COLO668 (cell line): ENCODE results near the gene TRIM71.
A peak's percentile ranks its signal among the peaks of the same experiment; 100 is the strongest.
"Not testable (repeated sequence)": the region's sequence is repeated elsewhere in the genome, so short reads cannot be mapped to it uniquely, and the experiment has no call there.

ENCODE experiments used
- DNase-seq: peaks from one replicate; lab custom pipeline; 2025; ENCODE audit not compliant: unreplicated experiment; lab: John Stamatoyannopoulos, UW

Gene TRIM71

DNA sequence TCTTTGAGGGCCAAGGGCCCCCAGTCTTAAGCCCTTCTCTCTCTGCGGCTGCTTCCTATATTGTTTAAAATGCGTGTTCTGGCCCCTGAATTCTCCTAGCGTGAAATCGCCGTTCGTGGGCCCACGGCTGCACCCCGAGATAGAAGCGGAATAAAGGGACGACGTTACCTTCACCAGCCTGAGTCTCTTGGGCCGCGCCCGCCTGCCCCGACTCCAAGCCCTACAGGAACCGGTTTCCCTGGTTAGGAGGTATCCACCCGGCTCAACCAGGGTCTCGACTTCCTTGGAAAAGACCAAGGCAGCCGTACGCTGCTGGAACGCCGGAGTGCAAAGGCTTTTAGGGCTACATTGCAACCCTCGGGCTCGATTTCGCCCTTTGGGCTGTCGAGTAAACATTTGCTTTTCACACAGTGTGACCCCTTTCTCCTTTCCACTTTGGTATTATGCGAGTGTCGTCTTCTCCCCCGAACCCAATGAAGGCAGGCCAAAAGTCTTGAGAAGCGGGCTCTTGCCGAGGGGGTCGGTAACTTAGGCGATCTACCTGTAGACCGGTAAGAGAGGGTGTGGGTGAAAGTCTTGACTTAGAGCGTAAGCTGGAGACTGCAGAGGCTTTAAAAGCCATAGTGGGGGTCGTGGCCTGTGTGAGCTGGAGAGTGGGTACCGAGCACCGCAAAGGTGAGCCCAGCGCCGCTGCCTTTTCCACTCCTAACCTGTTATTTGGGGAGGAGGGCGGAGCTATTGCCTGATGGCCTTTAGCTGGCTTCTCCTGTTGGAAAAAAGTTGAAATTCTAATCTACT is 2.0 kb downstream of the TRIM71 start:
- no peak for DNase-seq

DNA sequence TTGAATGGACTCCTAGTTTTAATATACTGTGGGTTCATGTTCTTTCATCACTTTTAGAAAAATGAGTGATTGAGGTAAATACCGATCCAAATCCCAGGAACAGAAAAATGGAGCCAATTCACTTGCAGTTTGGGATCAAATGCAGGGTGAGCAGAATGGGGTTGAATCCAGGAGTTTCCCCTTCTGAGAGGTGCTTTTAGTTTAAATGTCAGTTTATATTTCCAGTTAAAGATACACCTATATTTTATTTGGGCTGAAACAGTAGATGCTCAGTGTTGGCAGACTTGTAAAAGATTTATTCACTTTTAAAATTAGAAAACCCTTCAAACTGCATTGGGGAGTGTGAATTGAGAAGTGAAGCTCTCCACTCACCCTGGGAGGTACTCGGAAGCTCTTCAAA is 2.6 kb downstream of the TRIM71 start:
- DNase-seq, result no peak

DNA sequence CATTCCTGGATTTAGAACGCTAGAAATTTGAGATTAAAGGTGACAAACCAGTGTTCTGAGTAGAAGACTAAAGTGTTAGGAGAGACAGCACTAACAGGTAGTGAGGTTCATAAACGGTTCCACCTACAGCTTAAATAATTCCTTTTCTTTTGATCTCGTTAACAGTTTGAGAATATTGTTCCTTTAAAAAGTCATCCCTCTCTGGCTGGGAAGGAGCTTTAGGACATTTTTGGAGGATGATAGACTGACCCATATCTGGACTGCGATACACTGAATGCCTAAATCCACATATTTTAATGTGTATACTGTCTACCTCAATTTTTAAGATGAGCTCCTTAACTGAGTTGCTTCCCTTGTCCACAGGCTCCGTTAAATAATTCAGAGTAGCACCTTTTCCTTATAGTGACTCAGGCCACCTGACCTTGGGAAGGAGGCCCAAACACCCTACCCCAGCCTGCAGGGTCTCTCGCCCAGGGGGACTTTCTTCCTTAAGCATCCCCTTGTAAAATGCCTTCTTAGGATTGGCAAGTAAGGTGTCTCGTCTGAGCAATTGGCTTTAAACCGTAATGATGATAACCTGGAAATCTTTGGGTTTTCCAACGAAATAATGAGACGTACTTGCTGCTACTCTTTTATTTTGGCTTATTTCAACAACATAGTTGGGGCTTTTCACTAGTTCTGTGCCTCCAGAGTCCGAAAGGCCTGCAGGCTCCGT is 3.3 kb downstream of the TRIM71 start:
- DNase-seq, result no peak

DNA sequence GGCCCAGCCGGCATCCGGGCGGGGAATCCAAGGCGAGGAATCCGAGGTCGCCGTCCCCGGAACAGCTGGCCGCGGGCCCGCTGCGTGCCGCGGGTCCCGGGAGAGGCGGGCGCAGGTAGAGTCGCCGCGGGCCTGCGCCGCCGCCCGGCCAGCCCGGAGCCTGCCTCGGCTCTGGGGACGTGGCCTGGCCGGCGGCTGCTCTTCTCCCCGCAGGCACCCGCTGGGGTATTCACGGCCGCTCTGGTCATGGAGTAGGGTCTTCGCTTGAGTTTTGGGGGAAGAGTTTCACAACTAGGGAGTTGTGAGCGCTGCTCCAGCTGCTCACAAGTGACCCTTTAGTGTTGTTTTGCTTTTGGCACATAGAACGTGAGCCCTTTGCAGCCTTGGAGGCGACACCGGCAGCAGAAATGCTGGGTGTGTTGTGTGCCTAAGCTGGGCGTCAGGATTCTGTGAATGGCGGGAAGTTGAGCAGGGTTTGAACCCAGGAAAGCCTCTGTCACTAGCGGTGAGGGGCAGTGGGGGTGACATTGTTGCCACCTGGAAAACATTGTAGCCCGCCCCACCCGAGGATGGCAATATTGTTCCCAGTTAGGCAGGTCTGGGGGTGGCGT is 4.0 kb downstream of the TRIM71 start:
- peak; percentile 8 for DNase-seq

DNA sequence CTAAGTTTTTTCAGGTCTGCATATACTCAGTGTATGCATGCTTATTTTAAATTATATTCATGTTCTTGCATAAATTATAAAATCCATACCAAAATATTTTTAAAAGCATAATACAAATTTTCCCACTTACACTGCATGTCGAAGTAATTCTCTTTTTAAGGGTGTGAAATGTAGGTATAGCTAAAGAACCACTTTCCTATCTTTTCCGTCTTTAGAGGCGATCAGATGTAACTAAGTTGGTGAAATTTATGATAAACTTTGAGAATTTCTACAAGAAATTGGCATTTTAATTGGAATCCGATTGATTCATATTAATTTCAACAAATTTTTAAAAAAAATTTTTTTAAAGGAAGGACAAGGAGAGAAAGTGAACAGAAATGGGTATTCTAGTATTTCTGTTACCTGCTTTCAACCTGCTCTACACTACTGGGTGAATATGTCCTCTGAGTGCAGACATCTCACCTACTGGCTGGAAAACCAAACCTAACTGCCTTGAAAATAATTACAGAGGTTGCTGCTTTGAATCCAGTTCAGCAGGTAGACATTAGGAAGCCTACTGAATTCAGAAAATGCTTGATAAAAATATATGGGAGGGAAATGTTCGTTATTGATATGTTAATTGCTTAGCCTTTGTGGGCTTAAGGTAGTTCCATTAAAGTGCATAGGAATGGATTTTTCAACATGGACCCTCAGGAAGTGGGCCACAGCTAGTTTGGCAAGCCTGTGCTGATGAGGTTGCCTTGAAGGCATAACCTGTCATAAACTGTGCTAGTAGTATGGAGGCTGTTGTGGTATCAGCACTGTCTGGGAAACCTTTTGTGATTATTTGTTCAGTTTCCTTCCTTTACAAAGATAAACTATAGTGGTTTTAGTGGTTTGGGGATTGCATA is 5.1 kb downstream of the TRIM71 start:
- no peak for DNase-seq

DNA sequence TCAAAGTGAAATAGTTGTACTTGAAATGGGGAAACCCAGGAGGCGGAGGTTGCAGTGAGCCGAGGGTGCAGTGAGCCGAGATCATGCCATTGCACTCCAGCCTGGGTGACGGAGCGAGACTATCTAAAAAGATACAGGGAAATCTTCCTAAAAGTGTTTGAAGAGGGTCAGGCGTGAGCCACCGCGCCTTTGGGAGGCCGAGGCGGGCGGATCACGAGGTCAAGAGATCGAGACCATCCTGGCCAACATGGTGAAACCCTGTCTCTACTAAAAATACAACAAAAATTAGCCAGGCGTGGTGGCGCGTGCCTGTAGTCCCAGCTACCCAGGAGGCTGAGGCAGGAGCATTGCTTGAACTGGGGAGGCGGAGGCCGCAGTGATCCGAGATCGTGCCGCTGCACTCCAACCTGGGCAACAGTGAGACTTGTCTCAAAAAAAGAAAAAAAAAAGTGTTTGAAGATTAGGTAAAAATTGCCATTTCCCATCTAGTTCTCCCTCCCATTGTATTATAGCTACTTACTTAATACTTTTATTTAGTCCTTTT is 5.9 kb downstream of the TRIM71 start:
- not testable (repeated sequence) for DNase-seq

DNA sequence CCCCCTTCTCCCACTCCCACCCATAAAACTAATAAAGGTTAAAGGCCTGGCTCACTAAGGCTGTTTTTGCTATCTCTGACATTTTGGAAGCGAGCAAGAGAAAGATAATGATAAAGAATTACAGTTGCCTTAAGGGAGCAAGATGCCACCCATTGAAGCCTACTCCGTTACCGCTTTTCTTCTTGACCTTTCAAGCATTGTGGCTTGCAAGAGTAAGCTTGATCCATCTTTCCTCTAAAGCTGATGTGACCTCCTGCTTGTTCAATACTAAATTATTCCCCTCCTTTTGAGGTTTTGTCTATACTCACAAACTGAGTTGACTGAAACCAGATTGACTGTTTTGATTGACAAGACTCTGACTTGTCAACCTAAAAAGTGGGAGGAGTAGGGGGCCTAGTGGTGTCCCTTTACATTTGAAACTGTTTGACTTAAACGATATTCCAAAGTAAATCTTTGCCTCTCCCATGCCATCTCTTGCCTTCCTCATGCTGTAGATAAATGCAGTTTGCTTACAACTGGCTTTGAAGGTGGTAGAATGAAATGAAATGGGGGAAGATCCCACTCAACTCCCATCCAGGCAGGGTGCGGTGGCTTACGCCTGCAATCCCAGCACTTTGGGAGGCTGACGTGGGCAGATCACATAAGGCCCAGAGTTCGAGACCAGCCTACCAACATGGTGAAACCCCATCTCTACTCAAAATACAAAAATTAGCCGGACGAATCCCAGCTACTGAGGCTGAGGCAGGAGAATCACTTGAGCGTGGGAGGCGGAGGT is 8.0 kb downstream of the TRIM71 start:
- DNase-seq, result no peak

DNA sequence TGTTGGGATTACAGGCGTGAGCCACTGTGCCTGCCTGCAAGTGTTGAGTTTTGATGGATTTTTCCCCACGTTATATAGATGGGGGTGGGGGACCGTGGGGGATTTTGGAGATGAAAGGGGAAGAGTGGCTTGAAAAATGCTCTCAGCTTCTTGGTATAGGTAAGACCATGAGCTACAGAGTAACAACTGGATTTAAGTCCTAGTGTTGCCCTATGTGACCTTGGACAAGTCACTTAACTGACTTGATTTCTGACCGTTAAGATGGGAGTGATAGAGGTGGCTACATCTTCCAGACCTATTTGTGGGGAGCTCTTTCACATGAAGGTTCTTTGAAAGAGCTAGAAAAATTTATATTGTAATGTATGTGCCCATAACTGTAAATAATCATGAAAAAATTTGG is 13.3 kb downstream of the TRIM71 start:
- DNase-seq, result no peak

DNA sequence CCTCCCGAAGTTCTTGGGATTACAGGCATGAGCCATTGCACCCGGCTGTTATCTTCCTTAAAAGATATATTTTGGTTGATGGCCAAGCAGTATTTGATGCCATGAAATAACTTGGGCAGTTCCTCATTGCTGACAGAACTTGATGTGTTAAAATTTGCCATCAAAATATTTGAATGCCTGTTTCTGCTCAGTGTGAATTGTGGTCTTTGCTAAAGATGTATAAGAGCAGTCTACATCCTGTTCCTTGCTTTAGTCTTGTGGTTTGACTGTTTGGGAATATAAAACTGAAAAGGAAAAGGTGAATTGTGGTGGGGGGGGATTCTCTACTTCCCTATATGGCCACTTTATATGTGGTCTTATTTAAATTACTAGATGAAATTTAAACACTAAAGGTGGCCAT is 14.0 kb downstream of the TRIM71 start:
- no peak for DNase-seq

DNA sequence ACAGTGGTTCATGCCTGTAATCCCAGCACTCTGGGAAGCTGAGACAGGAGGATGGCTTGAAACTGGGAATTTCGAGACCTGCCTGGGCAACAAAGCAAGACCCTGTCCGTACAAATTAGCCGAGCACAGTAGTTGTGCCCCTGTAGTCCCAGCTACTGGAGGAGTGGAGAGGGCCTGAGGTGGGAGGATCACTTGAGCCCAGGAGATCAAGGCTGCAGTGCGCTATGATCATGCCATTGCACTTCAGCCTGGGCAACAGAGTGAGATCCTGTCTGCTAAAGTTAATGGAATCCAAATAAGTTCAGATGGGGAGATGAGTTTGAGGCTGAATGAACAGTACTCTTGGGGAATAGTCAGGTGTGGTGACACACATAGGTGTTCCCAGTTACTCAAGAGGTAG is 14.4 kb downstream of the TRIM71 start:
- no peak for DNase-seq

DNA sequence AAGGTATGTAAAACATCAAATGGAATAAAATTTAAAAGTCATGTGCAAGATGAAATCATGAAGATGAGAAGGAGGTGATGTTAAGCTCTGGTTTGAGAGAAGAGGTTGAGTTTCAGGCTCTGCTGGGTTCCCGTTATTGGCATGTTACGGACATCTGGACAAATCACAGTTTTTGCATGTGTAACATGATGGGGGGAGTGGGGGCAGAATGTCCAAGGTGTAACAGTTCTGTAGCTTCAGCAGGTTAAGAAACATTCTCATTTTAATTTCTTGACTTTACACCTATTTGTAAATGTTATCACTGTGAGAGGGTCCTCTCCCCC is 17.2 kb downstream of the TRIM71 start:
- no peak for DNase-seq

DNA sequence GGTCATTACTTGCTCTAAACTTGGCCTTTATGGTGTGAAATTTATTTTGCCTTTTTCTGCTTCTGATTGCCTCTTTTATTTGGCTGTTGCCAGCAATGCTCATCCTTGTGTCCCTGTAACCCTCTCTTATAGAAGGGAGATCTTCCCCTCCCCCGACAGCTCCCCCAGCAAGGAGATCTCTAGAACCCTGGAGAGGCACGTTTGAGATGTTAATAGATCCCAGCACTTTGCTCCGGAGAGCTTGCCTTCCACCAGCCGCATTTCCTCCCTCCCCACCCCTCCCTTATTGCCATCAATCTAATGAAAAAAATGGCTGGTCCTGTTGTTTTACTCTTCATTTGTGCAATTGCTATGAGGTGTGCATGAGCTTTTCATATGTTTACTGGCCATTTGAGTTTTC is 18.2 kb downstream of the TRIM71 start:
- DNase-seq, result no peak

DNA sequence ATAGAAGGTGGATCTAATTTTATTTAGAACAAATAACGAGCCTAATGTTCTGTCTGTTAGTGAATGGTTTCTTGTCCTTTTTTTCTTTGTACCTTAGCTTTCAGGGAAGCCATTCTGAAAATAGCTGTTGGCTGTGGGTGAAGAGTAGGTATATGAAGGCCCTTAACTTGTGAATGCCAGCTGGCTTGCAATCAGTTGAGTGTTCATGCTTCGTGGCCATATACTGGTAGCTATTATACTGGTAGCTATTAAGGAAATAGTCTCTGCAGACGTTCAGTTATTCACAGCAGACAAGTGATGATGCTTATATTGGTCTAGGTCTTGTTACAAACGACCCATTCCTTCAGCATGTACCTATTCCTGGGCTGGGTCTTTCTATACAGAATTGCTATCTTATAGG is 18.8 kb downstream of the TRIM71 start:
- DNase-seq, result no peak

DNA sequence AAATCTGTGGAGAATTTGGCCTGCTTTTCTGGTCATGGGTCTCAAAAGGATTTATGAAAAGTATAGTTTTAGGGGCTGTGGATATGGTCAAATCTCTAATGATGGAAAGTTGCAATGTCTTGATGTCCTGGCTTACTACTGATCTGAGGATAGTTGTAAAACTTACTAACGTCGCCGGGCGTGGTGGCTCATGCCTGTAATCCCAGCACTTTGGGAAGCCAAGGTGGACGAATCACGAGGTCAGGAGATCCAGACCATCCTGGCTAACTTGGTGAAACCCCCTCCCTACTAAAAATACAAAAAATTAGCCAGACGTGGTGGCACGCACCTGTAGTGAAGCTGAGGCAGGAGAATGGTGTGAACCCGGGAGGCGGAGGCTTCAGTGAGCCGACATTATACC is 19.6 kb downstream of the TRIM71 start:
- no peak for DNase-seq

DNA sequence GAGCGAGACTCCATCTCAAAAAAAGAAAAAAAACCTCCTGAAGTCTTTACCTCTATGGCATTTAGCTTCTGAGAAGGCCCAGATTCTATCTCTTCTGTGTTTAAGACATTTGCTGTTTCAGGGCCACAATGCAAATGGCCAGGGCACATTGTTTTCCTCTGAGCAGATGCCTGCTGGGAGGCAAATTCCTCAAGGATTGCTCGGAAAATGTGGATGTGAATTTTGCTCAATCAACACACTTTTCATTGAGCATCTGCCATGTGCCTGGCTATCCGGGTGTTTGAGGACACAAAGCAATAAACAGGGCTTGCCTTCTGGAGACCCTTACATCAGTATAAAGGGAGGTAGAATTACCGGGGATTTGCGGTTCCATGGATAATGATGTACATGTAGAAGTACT is 20.0 kb downstream of the TRIM71 start:
- no peak for DNase-seq

DNA sequence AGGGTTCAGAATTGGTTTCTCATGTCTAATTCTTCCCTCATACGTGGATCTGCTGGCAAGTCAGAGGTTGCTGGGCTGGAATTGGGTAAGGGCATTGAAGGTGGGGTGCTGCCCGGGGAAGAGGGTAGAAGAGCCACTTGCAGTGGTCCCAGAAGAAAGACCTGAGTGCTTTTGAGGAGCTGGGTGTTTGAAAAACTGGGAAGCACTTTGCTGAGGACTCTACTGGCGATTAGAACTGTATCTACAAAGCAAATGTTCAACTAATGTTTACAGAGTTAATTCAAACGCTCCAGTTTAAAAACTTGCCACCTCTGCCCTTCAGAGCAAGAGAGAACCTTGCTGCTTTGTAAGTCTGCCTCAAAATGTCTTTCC is 21.9 kb downstream of the TRIM71 start:
- no peak for DNase-seq

DNA sequence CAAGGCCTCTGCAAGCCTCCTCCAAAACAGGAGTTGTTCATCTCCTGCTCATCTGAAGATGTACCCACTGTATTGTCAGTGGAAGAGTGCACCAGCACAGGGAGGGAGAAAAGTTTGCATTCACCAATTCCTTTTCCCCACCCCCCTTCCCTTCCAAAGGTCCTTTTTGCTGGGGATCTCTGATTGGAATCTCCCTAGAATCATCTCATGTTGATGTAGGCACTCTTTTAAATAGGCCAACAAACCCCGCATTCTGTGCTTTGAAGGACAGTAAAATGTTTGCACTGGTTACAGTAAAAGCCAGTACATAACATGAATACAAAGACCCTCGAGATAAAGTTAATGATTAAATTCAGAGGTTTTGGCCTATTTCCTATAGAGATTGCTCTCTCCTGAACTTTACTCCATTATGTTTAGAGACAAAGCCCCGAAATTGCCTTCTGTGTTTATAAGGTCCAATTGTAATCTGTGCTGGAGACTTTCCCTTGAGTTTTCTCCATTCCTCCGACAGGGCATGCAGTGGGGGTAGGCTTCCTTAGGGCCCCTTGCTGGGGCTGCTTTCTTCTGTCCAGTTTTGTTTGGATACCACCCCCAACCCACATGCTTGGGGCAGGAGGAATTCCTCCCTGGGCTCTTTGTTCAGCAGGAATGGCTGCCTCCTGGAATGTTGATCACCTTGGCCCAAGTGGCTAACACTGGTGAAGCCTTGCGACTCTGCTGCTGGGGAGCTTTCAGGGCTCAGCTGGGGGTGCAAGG is 22.5 kb downstream of the TRIM71 start:
- DNase-seq, result no peak

DNA sequence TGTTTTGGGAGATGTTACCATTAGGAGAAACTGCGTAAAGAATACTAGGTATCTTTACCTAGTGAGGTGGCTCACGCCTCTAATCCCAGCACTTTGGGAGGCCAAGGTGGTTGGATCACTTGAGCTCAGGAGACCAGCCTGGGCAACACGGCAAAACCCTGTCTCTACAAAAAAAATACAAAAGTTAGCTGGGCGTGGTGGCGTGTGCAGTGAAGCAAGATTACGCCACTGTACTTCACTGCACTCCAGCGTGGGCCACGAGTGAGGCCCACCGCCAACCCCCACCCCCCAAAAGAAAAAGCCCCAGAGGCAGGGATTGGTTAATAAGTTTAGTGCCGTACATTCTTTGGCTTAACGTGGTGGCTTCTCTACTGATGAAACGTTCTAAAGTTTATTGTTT is 23.5 kb downstream of the TRIM71 start:
- DNase-seq, result no peak

DNA sequence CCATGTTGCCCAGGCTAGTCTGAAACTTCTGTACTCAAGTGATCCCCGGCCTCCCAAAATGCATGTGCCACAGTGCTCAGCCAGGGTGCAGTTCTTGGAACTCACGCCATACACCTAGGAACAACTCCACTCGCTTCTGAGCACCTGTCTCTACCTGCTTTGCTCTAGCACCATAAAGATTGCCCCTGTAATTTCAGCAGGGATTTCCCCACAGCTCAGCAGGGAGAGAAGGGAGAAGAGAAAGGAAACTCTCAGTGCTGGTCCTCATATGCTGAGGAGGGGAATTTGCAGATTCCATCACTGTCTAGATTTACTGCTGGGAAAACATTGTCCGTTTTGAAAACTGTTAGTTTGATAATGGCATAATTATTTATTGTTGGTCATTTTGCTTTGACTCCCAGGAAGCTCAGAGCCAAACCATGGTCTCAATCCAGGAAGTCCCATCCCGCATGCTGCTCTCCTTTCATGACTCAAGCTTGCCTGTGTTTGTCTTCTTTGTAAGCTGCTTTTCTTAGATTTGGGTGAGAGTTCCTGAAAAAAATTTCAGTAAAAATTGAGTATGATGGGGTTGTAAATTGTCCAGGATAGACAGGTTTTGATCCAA is 24.2 kb downstream of the TRIM71 start:
- DNase-seq, result no peak
